Measurements from ENCODE around the gene PSMD5.

The PSMD5 gene

GRCh38 chr9:120850315-120850714 is 7.6 kb upstream of the PSMD5 start:
- no peak for ATAC-seq

GRCh38 chr9:120846906-120847305 is 4.2 kb upstream of the PSMD5 start:
- no peak for TF ChIP-seq RARB (CRISPR knock-in tag; IDR thresholded peaks at IDR 0.05)
- no peak for TF ChIP-seq ZFP3 (CRISPR knock-in tag; IDR thresholded peaks at IDR 0.05)
- TF ChIP-seq ZNF8 (CRISPR knock-in tag; IDR thresholded peaks at IDR 0.05): no peak
- no peak for TF ChIP-seq PPARA (CRISPR knock-in tag; IDR thresholded peaks at IDR 0.05; ENCODE audit: borderline replicate concordance)
- TF ChIP-seq PATZ1 (CRISPR knock-in tag; IDR thresholded peaks at IDR 0.05; ENCODE audit: borderline replicate concordance): no peak
- no peak for TF ChIP-seq BACH2 (CRISPR knock-in tag; IDR thresholded peaks at IDR 0.05; ENCODE audit: borderline replicate concordance)
- TF ChIP-seq CREB5 (CRISPR knock-in tag; IDR thresholded peaks at IDR 0.05; ENCODE audit: low read depth): no peak
- TF ChIP-seq ARNTL (CRISPR knock-in tag; IDR thresholded peaks at IDR 0.05; ENCODE audit: borderline replicate concordance, low read depth): no peak
- TF ChIP-seq ZFP30 (CRISPR knock-in tag; IDR thresholded peaks at IDR 0.05): no peak
- no peak for TF ChIP-seq TCF4 (CRISPR knock-in tag; IDR thresholded peaks at IDR 0.05; ENCODE audit: borderline replicate concordance)
- TF ChIP-seq ZNF70 (CRISPR knock-in tag; IDR thresholded peaks at IDR 0.05): no peak
- no peak for TF ChIP-seq TOX (CRISPR knock-in tag; IDR thresholded peaks at IDR 0.05; ENCODE audit: borderline replicate concordance)

More at GRCh38 chr9:120850315-120850714, 7.6 kb upstream of the PSMD5 start:
- TF ChIP-seq TCF4 (CRISPR knock-in tag; IDR thresholded peaks at IDR 0.05; ENCODE audit: borderline replicate concordance): no peak
- no peak for TF ChIP-seq GLIS3 (CRISPR knock-in tag; IDR thresholded peaks at IDR 0.05)
- TF ChIP-seq ESRRG (CRISPR knock-in tag; IDR thresholded peaks at IDR 0.05): no peak
- no peak for TF ChIP-seq SNAI2 (CRISPR knock-in tag; IDR thresholded peaks at IDR 0.05)
- TF ChIP-seq ISL1 (CRISPR knock-in tag; IDR thresholded peaks at IDR 0.05): no peak
- TF ChIP-seq CSDC2 (CRISPR knock-in tag; IDR thresholded peaks at IDR 0.05): no peak
- TF ChIP-seq ZFP3 (CRISPR knock-in tag; IDR thresholded peaks at IDR 0.05): no peak
- TF ChIP-seq ZNF8 (CRISPR knock-in tag; IDR thresholded peaks at IDR 0.05): no peak
- no peak for TF ChIP-seq OSR1 (CRISPR knock-in tag; IDR thresholded peaks at IDR 0.05)
- no peak for TF ChIP-seq BACH2 (CRISPR knock-in tag; IDR thresholded peaks at IDR 0.05; ENCODE audit: borderline replicate concordance)
- TF ChIP-seq PATZ1 (CRISPR knock-in tag; IDR thresholded peaks at IDR 0.05; ENCODE audit: borderline replicate concordance): no peak
- no peak for TF ChIP-seq TSHZ2 (CRISPR knock-in tag; IDR thresholded peaks at IDR 0.05)
- no peak for TF ChIP-seq ZFP30 (CRISPR knock-in tag; IDR thresholded peaks at IDR 0.05)
- no peak for TF ChIP-seq POU6F1 (CRISPR knock-in tag; IDR thresholded peaks at IDR 0.05; ENCODE audit: borderline replicate concordance, low read depth)
- no peak for TF ChIP-seq ARNTL (CRISPR knock-in tag; IDR thresholded peaks at IDR 0.05; ENCODE audit: borderline replicate concordance, low read depth)
- no peak for TF ChIP-seq ZNF565 (CRISPR knock-in tag; conservative IDR thresholded peaks at IDR 0.05; ENCODE audit: low read depth)
- TF ChIP-seq CSRNP3 (CRISPR knock-in tag; IDR thresholded peaks at IDR 0.05): no peak

More at GRCh38 chr9:120846906-120847305, 4.2 kb upstream of the PSMD5 start:
- no peak for ATAC-seq

All from SK-N-SH treated with all-trans-retinoic acid at 6 μM for 48 hours (cell line).